ENCODE results near the gene GPR31.

GPR31 gene

GRCh38 chr6:167127785-167128531 lies 29.8 kb downstream of the GPR31 start:
- H3K4me3 ChIP-seq (ENCODE audit: low read length), result no peak overlapping the region
- no peak for TF ChIP-seq CTCF (conservative IDR thresholded peaks at IDR 0.05; ENCODE audit: low read depth, low read length)
- DNase-seq (ENCODE audit: low read depth), result no peak

- no peak overlapping the region for H3K4me3 ChIP-seq (ENCODE audit: low read length)
- no peak for TF ChIP-seq CTCF (conservative IDR thresholded peaks at IDR 0.05; ENCODE audit: low read depth, low read length)
These were observed 31.9 kb downstream of the GPR31 start for GRCh38 chr6:167125855-167126349.

GRCh38 chr6:167125410-167125809 lies 32.4 kb downstream of the GPR31 start:
- TF ChIP-seq CTCF (conservative IDR thresholded peaks at IDR 0.05; ENCODE audit: low read depth, low read length), result no peak
- DNase-seq (ENCODE audit: low read depth), result no peak
- H3K4me3 ChIP-seq (ENCODE audit: low read length), result no peak overlapping the region

More at GRCh38 chr6:167125855-167126349, 31.9 kb downstream of the GPR31 start:
- DNase-seq (ENCODE audit: low read depth), result no peak

- H3K4me3 ChIP-seq (ENCODE audit: low read length), result no peak overlapping the region
- TF ChIP-seq CTCF (conservative IDR thresholded peaks at IDR 0.05; ENCODE audit: low read depth, low read length), result no peak
- DNase-seq (ENCODE audit: low read depth), result no peak
These were observed 33.0 kb downstream of the GPR31 start for GRCh38 chr6:167124753-167125152.

- H3K4me3 ChIP-seq (ENCODE audit: low read length), result no peak within 1 kb of the TSS
- no peak for TF ChIP-seq CTCF (conservative IDR thresholded peaks at IDR 0.05; ENCODE audit: low read depth, low read length)
- DNase-seq (ENCODE audit: low read depth), result no peak
These were observed 34.7 kb downstream of the GPR31 start, which contains the start of gene CCR6 for GRCh38 chr6:167122827-167123657. TSS of gene CCR6 (plus strand) at chr6:167123096. CDS start at chr6:167136135, 13,039 bp downstream.

- no peak for DNase-seq (ENCODE audit: low read depth)
- H3K4me3 ChIP-seq (ENCODE audit: low read length), result no peak overlapping the region
- no peak for TF ChIP-seq CTCF (conservative IDR thresholded peaks at IDR 0.05; ENCODE audit: low read depth, low read length)
These were observed 35.5 kb downstream of the GPR31 start for GRCh38 chr6:167122041-167122826.

Data from retinal pigment epithelial cell (primary cell).